Endometrium (tissue), 2 donors: ENCODE data around the gene SERBP1.
"Not testable (repeated sequence)": the region's sequence is repeated elsewhere in the genome, so short reads cannot be mapped to it uniquely, and the experiment has no call there.

Experiments used
- FAIRE-seq: peaks from 2 replicates; lab custom pipeline; 2012; peaks lifted over from hg19 to GRCh38; lab: Jason Lieb, UNC
- donor health status: control.
- donor health status: control.

SERBP1 gene

DNA sequence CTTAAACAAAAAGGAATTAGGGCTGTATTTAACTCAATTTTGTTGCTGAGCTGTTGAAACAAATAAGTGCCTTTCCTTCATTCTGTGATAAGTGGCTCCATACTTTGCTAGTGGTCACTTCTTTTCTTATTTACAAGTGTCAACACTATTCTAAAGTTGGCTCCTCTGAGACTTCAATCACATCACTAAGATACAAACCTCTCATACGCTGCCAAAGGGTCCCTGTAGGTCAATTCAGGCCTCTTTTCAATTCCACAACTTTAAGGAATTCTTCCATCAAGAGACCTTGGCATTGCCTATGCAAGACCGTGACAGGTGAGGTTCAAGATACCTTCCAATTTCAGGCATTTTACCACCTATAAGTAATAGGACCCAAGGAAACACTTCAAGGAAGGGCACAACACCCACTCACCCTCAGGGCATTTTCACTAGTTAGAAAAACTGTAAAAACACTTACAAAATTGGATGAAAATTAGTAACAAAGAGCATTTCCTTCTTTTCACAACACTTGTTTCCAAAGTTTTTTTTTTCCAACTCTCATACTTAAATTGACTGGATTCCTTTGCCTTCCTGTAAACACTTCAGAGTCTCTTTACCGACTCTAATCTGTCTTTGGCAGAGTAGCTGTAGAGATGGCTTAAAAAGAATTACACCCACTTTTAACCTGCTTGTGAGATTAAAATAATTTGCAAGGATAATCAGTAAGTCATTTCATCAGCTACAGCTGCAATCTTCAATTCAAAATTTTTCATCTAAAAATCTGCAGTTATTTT is 24.5 kb downstream of the SERBP1 start:
- FAIRE-seq = no peak

GRCh38 chr1:67404212-67404620 is 26.0 kb downstream of the SERBP1 start:
- no peak for FAIRE-seq

GRCh38 chr1:67401443-67401842 is 28.8 kb downstream of the SERBP1 start:
- FAIRE-seq = no peak

GRCh38 chr1:67400029-67400786 is 30.0 kb downstream of the SERBP1 start:
- not testable (repeated sequence) for FAIRE-seq

DNA sequence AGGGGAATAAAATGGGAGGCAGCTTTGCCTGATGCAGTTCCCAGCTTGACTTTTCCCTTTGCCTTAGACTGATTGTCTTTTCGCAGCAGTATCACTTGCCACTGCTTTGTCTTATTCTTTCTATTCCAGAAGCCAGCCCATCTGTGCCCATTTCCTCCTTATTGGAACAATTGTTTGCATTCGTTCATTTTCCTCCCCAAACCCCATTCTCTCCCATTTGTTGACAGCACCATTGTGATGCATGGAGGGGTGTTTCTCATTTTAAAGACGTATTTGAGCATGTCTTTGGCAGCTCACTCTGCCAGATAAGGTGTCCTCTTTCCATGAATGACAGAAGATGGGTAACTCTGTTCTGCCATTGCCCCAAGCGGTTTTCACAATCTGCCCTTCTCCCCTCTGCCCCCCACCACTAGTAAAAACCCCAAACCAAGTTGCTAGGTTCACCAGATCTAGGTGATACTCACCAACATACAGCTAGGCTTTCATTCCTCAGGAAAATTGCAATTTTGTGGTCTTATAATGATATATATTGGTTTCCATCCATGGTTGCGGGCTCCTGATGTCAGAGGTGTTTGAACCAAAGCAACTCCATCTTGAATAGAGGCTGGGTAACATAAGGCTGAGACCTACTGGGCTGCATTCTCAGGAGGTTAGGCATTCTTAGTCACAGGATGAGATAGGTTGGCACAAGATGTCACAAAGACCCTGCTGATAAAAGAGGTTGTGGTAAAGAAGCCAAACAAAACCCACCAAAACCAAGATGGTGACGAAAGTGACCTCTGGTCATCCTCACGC is 30.8 kb downstream of the SERBP1 start:
- FAIRE-seq = no peak

GRCh38 chr1:67394548-67394947 is 35.7 kb downstream of the SERBP1 start:
- FAIRE-seq = no peak

DNA sequence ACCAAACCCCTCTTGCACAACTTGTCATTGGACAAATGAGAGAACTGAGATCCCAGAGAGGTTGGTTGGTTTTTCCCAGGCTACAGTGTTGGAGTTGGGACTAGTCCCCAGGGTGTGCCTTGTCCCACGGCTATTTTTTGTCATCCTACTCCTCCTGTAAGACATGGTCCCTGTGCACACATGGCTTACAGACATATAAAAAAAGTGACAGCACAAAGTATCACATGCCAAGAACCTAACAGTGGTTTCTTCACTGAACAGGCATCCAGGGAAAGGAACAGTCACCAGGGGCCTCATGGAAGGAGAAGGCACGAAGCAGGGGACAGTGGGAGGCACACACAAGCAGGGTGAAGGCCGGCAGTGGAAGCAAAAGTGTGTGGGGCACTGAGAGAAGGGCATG is 36.5 kb downstream of the SERBP1 start:
- FAIRE-seq = no peak

GRCh38 chr1:67393240-67393639 is 37.0 kb downstream of the SERBP1 start:
- FAIRE-seq = no peak

DNA sequence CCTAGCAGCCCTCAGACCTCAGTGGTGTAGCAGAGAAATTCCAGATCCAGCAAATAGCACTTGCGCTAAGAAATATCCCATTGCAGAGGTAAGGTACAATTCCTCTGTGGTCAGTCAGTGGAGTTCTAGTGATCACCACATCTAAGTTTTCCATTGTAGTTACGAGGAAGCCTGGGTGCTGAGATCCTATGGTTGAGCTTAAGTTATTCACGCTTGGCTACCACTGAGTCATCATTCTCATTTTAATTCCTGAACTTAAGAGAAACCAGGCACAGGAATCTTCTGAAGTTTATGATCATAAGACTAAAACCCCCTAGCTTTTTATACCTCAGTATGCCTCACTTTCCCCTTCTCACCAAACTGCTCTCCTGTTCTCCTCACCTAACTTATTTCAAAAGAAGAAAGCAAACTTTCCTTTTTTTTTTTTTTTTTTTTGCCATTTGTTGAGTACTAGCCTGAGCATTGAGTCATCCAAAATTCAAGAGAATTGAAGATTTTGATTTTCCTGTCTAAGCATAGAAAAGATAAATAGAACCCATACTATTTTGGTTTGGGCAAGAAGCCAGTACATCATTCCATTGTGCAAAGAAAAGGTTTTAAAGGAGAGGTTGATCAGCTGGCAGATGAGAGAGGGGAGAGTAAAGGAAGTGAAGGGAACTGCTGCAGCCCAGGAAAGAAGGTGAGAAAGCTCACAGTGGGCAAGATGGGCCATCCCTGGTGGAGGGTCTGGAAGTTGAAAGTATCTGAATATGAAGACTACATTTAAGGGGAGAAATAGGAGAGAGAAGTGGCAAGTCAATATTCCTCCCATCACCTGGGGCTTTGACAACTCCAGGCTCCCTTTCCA is 39.9 kb downstream of the SERBP1 start:
- FAIRE-seq = no peak

GRCh38 chr1:67383999-67384638 is 46.1 kb downstream of the SERBP1 start:
- no peak for FAIRE-seq

- FAIRE-seq = no peak
Measured at GRCh38 chr1:67382292-67382691, 47.9 kb downstream of the SERBP1 start.

- FAIRE-seq = no peak
Measured at GRCh38 chr1:67381154-67381553, 49.0 kb downstream of the SERBP1 start.

GRCh38 chr1:67377253-67377652 is 52.9 kb downstream of the SERBP1 start:
- FAIRE-seq = no peak

DNA sequence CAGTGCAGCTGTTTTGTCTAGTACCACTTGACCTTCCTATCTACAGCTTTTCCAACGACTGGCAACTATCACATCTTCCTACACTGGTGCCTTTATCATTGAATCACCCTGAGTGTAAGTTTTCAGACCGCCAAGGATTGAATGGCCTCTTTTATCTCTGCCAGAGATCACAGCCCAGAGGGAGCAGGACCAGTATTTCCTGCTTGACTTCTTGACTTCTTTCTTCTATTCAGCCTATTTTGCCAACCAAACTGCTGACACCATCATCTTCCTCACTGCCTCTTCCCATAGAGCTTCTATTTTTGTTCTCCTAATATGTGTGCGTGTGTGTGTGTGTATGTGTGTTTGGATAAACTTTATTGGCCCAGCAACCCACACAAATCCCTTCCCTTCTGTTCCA is 53.8 kb downstream of the SERBP1 start:
- FAIRE-seq = no peak

DNA sequence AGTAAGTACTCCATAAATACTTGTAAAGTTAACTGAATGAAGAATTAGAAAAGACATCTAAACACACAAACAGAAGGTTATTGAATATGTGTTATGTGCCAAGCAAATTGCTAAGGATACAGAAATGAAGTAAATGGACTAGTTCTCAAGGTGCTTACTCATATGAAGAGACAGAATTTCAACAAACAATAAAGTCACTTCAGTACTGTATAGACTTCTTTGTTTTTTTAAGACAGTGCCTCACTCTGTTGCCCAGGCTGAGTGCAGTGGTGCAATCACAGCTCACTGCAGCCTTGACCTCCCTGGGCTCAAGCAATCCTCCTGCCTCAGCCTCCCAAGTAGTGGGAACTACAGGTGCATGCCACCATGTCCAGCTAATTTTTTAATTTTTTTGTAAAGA is 57.3 kb downstream of the SERBP1 start:
- no peak for FAIRE-seq

GRCh38 chr1:67372136-67372535 is 58.1 kb downstream of the SERBP1 start:
- FAIRE-seq = no peak

DNA sequence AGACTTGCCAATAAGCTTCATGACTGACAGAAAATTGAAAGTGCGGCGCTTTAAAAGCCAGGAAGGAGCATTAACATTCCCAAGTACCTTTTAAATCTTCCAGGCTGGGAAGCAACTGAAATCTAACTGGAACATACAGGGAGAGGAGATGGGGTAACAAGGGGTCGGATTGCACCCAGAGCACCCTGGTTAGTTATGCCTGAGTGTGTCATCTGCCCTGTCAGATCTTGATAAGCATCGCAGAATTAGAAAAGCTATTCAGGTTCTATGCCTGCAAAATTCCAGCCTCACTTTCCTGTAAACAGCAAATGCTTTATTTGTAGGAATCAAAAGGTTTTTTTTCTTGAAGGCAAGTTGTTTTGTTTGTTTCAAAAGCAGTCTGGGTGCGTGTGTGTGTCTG is 58.5 kb downstream of the SERBP1 start:
- FAIRE-seq = no peak

DNA sequence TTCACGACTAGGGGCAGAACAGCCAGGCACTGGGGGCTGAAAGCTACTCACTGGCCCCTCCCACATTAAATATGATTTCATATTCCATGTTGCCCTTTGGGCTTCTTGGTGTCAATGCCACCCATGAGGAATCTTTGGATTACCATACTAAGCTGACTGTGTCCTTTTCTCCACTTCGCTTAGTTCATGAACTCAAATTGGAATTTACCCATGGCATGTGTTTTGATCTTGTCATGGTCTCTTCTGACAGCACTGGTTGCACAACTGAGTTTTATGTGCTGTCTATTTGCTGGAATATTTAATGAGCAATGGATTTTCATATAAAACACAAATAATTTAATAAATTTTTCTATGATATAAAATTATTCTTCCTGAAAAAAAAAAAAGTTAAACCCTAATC is 59.2 kb downstream of the SERBP1 start:
- no peak for FAIRE-seq

DNA sequence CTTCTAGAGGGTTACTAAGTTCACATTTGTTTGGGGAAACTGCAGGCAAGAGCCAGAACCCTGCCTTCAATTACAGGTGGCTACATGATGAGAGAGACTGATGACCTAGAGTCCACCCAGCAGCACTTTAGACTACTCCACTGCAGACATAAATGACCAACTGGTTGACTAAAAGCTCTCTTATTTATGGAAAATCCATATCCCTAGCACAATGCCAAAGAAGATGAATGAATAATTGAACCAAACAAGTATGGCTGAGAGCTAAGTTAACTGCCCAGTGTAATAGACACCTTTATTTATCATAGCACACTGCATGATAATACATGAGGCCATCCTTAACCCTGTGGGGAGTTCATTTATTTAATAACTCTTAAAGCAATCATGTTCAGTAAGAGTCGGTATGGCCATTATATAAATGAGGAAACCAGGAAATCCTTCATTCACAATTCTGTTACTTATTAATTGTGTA is 62.1 kb downstream of the SERBP1 start:
- no peak for FAIRE-seq

DNA sequence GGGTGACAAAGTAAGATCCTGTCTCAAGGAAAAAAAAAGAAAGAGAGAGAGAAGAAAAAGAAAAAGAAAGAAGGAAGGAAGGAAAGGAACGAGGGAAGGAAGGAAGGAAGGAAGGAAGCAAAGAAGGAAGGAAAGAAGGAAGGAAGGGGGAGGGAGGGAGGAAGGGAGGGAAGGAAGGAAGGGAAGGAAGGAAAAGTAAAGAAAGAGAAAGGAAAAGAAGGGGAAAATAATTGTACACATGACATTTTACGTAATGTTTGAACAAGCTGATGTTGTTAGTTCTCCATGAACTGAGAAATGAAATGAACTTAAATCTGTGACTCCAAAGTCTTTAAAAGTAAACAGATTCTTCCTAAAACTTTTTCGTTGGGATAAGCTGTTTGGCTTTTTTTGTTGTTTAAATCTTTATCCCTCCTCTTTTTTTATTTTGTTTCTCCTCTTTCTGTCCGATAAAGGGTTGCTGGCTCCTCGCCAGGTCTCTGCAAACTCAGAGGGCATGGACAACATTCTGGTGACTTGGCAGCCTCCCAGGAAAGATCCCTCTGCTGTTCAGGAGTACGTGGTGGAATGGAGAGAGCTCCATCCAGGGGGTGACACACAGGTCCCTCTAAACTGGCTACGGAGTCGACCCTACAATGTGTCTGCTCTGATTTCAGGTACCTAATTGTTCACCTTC is 62.7 kb downstream of the SERBP1 start:
- no peak for FAIRE-seq

- FAIRE-seq = no peak
Measured at GRCh38 chr1:67361641-67362040, 68.6 kb downstream of the SERBP1 start.
